ENCODE results near the gene ANAPC10.
"Not testable (repeated sequence)": the region's sequence is repeated elsewhere in the genome, so short reads cannot be mapped to it uniquely, and the experiment has no call there.

Gene ANAPC10

GRCh38 chr4:145069361-145069760 is 28.6 kb downstream of the ANAPC10 start:
- DNase-seq, result no peak

- DNase-seq, result no peak
Observed at GRCh38 chr4:145066063-145066501, 31.9 kb downstream of the ANAPC10 start.

GRCh38 chr4:145061318-145061920 is 36.6 kb downstream of the ANAPC10 start:
- no peak for DNase-seq

GRCh38 chr4:145058256-145058655 is 39.7 kb downstream of the ANAPC10 start:
- DNase-seq, result no peak

GRCh38 chr4:145056325-145057130 is 41.5 kb downstream of the ANAPC10 start:
- no peak for DNase-seq

GRCh38 chr4:145055533-145056257 is 42.3 kb downstream of the ANAPC10 start:
- no peak for DNase-seq

- DNase-seq, result no peak
Observed at GRCh38 chr4:145049241-145049640, 48.8 kb downstream of the ANAPC10 start.

GRCh38 chr4:145048817-145049216 is 49.2 kb downstream of the ANAPC10 start:
- DNase-seq, result no peak

- no peak for DNase-seq
Observed at GRCh38 chr4:145047151-145047550, 50.8 kb downstream of the ANAPC10 start.

- DNase-seq, result no peak
Observed at GRCh38 chr4:145045180-145045579, 52.8 kb downstream of the ANAPC10 start.

GRCh38 chr4:145044341-145044740 is 53.7 kb downstream of the ANAPC10 start:
- no peak for DNase-seq

GRCh38 chr4:145043306-145043705 is 54.7 kb downstream of the ANAPC10 start:
- no peak for DNase-seq

GRCh38 chr4:145042601-145043285 is 55.3 kb downstream of the ANAPC10 start:
- DNase-seq, result no peak

- no peak for DNase-seq
Observed at GRCh38 chr4:145041378-145041777, 56.6 kb downstream of the ANAPC10 start.

- no peak for DNase-seq
Observed at GRCh38 chr4:145035494-145036136, 62.4 kb downstream of the ANAPC10 start.

- no peak for DNase-seq
Observed at GRCh38 chr4:145034727-145035211, 63.2 kb downstream of the ANAPC10 start.

- DNase-seq, result no peak
Observed at GRCh38 chr4:145019346-145019745, 78.7 kb downstream of the ANAPC10 start.

GRCh38 chr4:145014365-145014764 is 83.6 kb downstream of the ANAPC10 start:
- DNase-seq, result no peak

- DNase-seq, result no peak
Observed at GRCh38 chr4:145012841-145013240, 85.2 kb downstream of the ANAPC10 start.

- no peak for DNase-seq
Observed at GRCh38 chr4:145011636-145012035, 86.4 kb downstream of the ANAPC10 start.

- DNase-seq, result not testable (repeated sequence)
Observed at GRCh38 chr4:145010315-145010714, 87.7 kb downstream of the ANAPC10 start.

- DNase-seq, result no peak
Observed at GRCh38 chr4:145003675-145004074, 94.3 kb downstream of the ANAPC10 start.

Measured in DMS79 (cell line).